Stimulated activated CD4-positive, alpha-beta T cell treated with anti-CD3 and anti-CD28 coated beads, TNF-alpha, amount 100 ng/mL, for 48 hours (primary cell): ENCODE measurements around the gene GALNT13.

ENCODE experiments used
- DNase-seq, 3 donors: peaks; one replicate each; pipeline ENCODE4 v3.0.0-alpha.2; 2020; ENCODE audit warnings: low read depth in 3 of 3

GALNT13 gene

DNA sequence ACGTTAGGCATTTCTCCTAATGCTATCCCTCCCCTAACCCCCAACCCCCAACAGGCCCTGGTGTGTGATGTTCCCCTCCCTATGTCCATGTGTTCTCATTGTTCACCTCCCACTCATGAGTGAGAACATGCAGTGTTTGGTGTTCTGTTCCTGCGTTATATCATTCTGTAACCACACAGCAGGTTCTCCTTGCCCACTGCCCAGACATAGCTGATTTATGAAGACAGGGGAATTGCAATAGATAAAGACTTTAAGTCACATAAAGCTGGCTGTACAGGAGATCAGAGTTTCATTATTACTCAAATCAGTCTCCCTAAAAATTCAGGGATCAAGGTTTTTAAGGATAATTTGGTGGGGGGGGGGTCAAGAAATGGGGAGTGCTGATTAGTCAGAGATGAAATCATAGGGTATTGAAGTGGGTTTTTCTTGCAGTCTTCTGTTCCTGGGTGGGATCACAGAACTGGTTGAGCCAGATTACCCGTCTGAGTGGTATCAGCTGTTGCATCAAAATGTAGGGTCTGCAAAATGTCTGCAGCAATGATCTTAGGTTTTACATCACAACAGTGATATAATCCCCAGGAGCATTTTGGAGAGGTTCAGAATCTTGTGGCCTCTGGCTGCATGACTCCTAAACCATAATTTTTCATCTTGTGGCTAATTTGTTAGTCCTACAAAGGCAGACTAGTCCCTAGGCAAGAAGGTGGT lies 434.7 kb downstream of the GALNT13 start:
- no peak for DNase-seq

DNA sequence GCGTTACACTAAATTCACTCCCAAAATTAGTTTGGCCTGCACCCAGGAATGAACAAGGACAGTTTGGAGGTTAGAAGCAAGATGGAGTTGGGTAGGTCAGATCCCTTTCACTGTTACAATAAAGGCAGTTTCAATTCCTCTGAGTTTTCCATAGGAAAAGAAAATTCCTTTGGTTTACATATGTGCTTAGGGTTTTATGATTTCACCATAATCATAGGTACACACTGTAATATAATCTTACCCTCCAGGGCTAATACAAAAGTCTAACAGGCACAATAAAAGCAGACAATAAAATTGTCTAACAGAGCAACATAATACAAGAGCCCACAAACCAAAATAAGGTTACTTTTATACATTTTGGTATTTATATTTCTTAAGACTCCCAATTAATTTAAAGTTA lies 435.3 kb downstream of the GALNT13 start:
- DNase-seq: no peak

DNA sequence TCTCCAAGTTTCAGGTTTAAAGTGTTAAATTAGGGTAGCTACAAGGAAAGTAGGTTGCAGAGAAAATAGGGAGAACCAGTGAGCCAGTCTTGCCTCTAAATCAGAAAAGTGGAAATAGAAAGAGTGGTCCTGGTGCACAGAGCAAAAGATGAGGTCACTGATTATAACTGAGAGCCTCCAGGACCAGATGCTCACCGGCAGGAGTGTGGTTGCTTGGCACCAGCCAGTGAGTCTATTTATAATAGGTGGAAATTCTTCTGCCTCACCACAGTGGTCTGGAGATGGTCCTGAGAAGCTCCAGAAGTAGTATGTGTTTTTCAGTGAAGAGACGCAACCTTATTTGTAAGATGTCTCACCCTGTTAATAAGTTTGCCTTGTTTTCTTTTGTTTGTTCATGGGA lies 452.9 kb downstream of the GALNT13 start:
- DNase-seq: no peak

DNA sequence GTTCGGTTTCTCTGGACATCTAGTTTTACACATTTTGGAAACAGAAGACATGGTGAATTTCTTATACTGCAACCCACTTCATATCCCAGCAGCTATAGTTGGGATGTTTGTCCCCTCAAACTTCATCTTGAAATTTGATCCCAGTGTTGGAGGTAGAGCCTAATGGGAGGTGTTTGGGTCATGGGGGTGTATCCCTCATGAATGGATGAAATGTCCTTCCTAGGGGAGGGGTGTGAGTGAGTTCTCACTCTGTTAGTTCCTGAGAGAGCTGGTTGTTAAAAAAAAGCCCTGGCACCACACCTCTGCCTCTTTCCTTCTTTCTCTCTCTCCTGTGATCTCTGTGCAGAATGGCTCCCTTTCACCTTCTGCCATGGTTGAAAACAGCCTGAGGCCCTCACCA lies 457.8 kb downstream of the GALNT13 start:
- DNase-seq: no peak

GRCh38 chr2:154331784-154332183 lies 460.1 kb downstream of the GALNT13 start:
- no peak for DNase-seq

DNA sequence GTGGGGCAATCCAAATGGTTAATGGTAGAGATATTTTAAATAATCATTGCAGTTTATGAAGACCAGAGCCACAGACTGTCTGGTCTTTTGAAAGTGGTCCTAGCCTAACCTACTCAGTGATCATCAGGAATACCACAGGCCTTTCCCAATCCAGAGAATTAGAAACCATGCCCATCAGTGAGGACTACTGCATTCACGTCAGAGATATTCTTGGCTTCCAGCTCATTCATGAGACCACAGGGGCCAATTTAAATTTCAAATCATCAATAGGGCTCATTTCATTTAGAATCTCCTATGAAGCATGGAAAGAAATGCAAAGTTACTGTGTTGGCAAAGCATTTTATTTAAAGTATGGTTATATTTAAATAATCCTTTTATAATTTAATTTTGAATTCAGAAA lies 464.5 kb downstream of the GALNT13 start:
- DNase-seq: no peak

DNA sequence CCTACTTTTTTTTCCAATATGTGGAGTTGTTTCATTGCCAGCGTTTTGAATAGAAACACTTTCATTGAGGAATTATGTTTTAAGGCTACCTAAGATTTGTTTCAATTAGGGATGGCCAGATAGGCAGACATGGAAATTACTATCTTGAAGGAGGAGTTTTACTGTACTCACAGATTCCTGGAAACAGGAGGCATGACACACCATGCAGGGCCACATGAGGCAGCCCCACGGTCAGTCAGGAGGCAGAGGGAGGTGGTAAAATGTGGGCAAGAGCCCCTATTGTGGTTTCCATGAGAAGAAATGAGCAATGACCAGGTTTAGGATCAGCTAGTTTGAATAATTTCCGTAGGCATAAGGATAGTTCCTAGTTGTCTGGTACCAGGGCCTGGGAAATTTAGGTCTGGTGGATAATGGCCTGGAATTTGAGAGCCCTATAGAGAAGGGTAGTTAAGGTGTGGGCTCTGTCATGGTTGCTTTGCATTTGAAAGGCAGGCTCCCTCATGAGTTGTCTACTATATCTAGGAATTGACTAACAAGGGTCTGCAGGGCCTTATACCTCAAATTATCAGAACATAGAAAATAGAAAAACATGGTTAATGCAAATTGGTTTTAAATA lies 466.7 kb downstream of the GALNT13 start:
- no peak for DNase-seq

DNA sequence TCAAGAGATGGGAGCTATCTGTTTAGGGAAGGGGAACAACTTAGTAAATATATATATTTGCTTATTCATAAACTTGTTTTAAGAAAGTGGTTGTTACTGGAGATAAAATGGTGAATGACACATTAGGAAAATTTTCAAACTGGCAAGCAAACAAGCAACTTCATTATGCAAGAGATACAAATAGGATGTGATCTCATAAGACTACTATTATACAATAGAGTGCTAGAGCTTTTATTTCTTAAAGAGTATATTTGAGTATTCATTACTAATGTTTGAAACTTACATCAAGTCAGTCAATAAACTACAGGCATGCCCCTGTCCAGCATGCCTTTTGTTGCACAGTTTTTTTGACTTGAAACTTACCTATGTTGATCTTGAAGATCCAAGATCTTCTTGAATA lies 471.6 kb downstream of the GALNT13 start:
- no peak for DNase-seq

GRCh38 chr2:154350911-154351310 lies 479.2 kb downstream of the GALNT13 start:
- DNase-seq: no peak

DNA sequence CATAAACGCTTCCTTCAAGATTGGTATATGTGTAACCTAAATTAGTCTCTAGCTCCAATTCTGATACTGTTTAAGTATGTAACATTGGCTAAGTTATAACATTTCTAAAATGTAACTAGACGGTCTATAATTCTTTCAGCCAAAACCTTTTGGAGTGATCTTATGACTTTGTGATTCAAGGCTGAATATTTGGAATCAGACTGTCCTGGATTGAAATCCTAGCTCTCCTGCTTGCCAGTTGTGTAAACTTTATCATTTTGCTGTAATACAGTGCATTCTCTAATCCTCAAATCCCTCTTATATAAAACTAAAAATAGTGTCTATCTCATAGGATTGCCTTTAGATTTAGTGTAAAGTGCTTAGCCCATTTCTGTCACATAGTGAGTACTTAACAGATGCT lies 489.6 kb downstream of the GALNT13 start:
- DNase-seq: no peak

DNA sequence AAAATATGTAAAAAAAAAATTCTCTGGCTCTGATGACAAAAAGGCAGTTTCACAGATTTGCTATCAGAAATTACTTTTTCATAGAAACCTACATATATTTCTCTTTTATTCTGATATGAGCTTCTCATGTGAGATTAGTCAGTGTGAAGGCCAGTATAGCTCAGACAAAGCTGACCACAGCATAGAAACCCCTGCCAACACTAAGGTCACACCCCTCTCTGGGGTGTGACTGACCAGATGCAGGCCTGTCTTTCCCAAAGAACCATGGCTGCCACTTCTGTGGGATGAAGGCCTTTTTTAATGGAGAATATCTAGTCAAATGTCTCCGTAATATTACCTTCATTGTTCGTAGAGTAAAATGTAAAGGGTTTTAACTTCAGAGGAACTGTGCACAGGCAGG lies 496.4 kb downstream of the GALNT13 start:
- no peak for DNase-seq

- no peak for DNase-seq
Measured at GRCh38 chr2:154370873-154371272, 499.2 kb downstream of the GALNT13 start.

GRCh38 chr2:154374416-154374815 lies 502.7 kb downstream of the GALNT13 start:
- DNase-seq: no peak

- no peak for DNase-seq
Measured at GRCh38 chr2:154375579-154375931, 503.8 kb downstream of the GALNT13 start.

DNA sequence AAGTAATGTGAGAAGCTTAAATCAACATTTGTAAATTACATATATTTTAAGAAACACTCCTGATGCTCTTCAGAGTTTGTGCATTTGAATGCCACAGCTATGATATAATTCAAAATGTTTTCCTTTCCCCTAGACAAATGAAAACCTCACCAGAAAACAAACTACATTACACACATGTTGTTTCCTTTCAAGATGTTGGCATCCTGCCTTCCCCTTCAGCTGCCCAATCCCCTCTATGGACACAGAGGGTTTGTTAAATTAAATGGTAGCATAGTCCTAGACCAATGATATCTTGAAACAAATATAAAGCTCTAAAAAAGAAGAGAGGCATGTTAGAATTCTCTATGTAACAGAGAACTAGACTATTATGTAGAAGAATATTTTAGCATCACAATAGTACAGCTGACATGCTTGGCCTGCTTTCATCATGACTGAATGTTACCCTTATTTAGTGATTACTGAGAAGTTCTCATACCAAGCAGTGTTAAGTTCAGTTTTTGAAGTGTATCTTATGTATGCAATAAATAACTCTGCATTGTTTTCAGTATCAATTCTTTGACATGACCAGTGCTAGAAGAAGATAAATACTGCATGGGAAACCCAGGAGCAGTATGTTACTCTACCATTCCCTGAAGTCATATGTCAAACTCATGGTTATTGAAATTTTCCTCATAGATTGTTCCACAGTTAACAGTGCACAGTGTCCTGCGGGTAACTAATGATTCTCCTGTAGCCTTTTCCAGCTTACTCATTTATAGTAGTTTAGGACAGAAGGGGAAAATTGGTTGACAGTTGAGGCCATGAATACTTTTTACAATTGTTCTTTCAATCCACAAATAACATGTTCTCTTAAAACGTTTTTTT lies 510.4 kb downstream of the GALNT13 start:
- no peak for DNase-seq

DNA sequence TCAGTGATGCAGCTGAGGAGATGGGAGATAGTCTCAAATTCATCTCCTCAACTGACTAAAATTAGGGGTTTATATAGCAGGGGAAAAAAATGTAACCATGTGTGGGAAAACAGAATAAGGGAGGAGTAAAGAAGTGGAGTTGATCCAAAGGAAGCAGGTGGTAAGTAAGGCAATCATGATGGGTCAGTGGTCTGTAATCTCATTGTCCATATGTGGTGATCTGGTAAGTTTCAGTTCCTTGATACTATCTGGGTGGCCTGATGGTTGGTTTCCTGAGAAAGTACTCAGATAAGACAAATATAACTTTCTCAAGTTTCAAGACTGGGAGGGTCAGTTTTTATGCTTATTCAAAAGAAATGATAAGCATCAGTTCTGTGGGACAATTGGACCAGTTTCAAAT lies 514.5 kb downstream of the GALNT13 start:
- DNase-seq: no peak

DNA sequence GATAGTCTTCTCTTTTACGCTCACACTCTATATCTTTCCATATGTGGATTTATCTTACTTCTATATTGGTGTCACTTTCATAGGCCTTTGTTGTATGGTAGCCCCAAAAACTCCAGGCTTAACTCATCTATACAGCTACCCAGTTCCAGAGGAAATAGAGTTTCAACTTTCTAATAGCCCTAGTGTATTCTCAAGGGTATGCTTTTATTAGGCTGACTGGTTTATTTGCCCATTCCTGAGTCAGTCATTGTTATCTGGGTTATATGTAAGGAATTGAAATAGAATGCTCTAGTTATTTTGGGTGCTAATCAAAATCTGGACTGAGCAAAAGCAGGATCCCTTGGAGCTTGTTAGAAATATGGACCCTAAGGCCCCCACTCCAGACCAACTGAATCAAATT lies 519.3 kb downstream of the GALNT13 start:
- no peak for DNase-seq

DNA sequence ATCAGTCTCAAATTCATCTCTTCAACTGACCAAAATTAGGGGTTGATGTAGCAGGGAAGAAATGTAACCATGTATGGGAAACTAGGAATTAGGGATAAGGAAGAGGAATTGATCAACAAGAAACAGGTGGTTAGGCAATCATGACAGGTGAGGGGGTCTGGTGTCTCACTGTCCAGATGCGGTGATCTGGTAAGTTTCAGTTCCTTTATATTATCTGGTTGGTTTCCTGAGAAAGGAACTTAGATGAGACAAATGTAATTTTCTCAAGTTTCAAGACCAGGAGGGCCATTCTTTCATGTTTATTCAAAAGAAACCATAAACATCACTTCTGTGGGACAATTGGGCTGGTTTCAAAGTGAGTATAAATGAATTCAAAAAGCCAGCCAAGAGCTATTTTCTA lies 520.5 kb downstream of the GALNT13 start:
- no peak for DNase-seq

DNA sequence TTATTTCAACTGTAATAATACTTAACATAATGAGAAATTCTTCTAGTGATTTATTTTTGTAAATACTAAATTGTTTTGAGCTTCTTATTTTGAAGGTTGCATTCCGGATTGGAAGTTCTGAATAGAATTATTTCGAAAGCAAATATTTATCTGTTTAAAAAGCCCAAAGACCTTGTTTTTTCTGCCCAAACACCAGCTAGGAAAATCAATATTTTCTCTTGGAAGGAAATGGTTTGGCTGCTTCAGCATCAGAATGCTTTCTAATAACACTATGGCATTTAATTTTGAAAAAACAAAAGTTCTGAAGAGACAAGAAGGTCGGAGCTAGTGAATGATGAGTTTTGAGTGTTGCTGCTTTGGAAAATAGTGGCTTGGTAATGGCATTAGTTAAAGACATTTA lies 522.9 kb downstream of the GALNT13 start:
- no peak for DNase-seq

- DNase-seq: no peak
Measured at GRCh38 chr2:154400563-154401290, 529.0 kb downstream of the GALNT13 start.

DNA sequence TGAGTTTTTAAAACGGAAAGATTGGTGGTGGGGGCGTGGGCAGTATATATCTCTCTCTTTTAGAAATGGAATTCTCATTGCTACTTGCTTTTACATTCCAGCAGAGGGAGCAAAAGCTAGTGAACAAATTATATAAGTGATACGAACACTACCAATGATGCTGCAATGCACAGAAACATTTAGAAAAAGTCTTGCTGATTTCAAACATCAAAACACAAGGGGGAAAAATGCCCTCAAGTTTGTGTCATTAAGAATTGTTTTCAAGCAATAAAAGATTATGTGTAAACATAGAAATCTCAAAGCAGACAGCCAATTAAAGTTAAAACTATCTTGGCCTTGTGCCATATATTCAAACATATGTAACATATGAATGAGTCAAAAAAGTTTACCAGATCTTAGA lies 530.5 kb downstream of the GALNT13 start:
- no peak for DNase-seq

- DNase-seq: no peak
Measured at GRCh38 chr2:154403242-154403790, 531.6 kb downstream of the GALNT13 start.
